Activated effector memory CD4-positive, alpha-beta T cell treated with Interleukin-2 at 50 U/mL for 16 hours (primary cell): ENCODE measurements around the gene TMEM170A.
"Not testable (repeated sequence)": the region's sequence is repeated elsewhere in the genome, so short reads cannot be mapped to it uniquely, and the experiment has no call there.

Source experiments
- DNase-seq: peaks from one replicate; pipeline ENCODE4 v3.0.0-alpha.2; 2020

The TMEM170A gene

DNA sequence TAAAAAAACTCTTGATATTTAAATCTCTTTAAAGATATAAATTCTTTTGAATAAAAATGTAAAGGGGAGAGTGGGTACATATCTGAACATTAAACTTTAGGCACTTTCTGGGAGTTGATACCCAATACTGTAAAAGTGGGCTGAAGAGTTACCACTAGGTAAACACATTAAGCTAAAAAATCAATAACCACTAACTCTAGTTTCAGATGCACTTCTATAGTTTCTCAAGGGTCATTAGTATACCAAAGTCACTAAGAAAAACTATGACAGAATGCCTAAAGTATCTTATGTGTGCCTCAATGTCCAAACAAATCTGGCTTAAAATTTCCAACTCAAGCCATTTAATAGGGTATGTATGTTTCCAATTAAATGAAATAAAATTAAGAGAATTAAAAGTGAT is 18.1 kb downstream of the TMEM170A start:
- DNase-seq: no peak

GRCh38 chr16:75445298-75445697 is 19.2 kb downstream of the TMEM170A start:
- DNase-seq: no peak

GRCh38 chr16:75443298-75443697 is 21.2 kb downstream of the TMEM170A start:
- no peak for DNase-seq

DNA sequence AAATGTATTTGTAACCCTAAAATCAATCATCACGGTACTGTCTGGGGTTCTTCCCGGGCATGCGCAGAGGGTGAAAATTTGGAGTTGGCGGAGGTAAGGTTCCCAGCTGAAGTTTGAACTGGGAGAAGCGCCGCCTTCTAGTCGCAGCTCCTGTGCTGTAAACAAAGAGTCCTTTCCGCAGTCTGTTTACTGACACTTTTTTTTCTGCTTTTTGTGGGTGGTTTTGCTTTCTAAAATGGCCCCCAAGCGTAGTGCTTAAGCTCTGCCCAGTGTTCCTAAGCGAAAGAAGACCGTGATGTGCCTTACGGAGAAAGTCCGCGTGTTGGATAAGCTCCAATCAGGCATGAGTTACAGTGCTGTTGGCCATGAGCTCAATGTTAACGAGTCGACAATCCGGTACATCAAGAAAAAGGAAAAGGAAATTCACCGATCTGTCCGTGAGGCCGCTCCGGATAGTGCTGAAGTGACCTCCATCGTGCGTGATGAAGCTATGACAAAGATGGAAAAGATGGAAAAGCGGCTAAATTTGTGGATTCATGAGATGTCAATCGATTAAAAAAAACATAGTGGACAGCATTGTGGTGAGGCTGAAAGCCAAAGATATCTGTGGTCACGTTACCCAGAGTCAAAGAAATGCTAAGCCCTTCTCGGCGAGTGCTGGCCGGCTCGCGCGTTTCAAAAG is 30.6 kb downstream of the TMEM170A start:
- no peak for DNase-seq

GRCh38 chr16:75432828-75433731 is 31.4 kb downstream of the TMEM170A start, which contains the start of gene CFDP1:
CFDP1 (minus strand) TSS chr16:75433503; CDS start chr16:75433352, 151 bp downstream.
- peak; percentile 92 for DNase-seq

DNA sequence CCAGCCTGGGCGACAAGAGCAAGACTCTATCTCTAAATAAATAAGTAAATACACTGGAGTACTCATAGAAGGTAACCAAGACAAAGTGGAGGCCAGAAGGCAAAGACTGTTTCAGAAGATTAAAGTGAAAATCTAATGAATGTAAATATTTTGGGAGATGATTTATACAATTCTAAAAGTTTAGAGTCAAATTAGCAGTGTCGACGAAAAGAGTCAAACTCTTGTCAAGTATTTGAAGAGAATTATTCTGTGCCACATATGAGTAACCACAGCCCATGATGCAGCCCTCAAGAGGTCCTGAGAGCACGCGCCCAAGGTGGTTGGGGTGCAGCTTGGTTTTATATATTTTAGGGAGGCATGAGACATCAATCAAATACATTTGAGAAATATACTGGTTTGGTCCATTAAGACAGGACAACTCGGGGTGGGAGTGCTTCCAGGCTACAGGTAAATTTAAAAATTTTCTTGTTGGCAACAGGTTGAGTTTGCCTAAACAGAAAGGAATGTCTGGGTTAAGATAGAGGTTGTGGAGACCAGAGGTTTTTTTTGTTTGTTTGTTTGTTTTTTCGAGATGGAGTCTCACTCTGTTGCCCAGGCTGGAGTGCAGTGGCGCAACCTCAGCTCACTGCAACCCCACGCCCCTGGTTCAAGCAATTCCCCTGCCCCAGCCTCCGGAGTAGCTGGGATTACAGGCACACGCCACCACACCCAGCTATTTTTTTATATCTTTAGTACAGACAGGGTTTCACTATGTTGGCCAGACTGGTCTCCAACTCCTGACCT is 34.7 kb downstream of the TMEM170A start:
- DNase-seq: no peak

GRCh38 chr16:75426524-75426923 is 38.0 kb downstream of the TMEM170A start:
- not testable (repeated sequence) for DNase-seq

- not testable (repeated sequence) for DNase-seq
Measured at GRCh38 chr16:75424105-75424762, 40.3 kb downstream of the TMEM170A start.

DNA sequence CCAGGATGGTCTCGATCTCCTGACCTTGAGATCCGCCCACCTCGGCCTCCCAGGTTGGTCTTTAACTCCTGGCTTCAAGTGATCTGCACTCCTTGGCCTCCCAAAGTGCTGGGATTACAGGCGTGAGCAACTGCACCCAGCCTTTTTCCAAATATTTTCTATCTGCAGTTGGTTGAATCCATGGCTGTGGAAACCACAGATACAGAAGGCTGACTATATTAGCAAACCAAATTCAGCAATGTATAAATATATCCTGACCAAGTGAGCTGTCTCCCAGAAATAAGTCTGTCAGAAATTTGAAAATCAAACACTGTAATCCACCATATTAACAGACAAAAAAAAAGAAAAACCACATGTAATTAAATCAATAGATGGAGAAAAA is 40.8 kb downstream of the TMEM170A start:
- DNase-seq: no peak

DNA sequence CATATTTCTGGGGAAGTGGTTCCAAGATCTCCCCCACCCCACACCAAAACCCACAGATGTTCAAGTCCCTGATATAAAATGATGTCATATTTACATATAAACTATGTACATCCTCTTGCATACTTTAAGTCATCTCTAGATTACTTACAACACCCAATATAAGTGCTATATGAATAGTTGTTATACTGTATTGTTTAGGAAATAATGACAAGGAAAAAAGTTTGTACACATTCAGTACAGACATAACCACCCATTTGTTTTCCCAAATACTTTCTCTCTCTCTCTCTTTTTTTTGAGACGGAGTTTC is 42.7 kb downstream of the TMEM170A start:
- no peak for DNase-seq

DNA sequence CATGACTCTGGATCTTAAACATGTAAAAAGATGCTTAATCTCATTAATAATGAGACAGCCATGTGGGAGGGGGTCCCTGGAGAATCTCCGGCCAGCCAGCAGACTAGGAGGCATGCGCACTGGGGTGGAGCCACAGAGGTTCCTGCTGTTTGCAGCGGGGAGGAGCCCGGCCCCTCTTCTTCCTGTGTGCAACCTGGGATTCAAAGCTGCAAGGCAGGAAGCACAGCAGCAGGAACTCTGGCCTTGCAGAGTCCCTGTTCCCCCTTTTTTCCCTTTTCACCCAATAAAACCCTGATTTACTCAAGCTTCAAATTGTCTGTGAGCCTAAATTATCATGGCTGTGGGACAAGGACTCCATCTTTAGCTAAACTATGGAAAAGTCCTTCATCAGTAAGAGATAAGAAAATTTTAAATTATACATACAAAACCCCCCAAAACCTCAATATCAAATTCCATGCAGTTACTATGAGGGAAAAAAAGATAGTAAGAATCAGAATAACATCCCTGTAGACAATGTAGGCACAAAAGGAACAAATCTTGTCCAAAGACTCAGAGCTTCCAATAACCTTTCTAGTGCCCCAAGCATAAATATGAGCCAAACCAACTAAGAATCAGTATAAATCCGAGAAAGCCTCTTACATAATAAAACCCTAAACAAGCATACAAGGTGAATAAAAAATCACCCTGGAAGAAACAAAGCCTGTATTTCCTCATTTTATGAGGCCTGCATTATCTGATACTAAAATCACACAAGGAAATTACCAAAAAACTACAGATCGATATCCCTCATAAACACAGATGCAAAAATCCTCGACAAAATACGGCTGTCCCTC is 43.3 kb downstream of the TMEM170A start:
- DNase-seq: no peak

GRCh38 chr16:75416904-75417565 is 47.5 kb downstream of the TMEM170A start:
- no peak for DNase-seq

DNA sequence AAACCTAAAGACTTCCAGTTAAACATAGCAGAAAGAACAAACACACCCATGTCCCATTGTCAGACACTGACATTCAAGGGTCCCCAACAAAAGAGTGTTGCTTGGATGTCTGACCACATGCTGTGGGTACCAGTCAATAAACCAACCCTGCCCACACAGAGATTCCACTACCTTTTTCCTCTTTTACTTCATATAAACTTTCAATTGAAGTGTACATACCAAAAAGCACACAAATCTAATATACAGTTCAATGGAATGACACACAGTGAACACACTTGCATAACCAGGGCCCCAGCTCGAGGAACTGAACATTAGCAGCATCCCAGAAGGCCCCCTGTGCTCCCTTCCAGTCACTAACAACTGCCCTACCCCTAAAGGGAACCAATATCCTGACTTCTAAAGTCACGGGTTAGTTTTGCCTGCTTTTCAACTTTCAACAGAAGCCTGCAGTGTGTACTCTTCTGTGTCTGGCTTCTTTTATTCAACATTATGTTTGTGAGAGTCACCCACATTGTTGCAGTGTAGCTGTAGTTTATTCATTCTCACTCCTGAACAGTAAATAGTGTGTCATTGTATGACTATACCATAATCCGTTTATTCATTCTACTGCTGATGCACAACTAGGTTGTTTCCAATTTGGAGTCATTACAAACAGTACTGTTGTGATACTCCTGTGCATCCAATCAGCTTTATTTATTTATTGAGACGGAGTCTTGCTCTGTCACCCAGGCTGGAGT is 49.2 kb downstream of the TMEM170A start:
- no peak for DNase-seq

DNA sequence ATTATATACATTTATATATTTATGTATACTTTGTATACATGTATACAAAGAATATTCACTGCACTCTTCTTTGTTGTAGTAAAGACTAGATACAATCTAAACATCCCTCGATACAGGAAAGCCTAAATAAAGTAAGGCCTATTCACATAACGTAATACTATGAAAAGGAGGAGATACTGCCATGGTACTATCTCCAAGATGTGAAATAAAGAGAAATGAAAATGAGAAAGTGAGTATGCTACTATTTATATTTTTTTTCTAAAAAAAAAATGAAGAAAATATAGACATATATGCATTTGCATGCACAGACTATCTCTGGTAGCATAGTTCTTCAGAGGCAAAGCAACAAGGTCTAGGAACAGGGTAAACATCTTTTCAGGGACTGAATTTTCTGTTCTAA is 50.5 kb downstream of the TMEM170A start:
- no peak for DNase-seq

DNA sequence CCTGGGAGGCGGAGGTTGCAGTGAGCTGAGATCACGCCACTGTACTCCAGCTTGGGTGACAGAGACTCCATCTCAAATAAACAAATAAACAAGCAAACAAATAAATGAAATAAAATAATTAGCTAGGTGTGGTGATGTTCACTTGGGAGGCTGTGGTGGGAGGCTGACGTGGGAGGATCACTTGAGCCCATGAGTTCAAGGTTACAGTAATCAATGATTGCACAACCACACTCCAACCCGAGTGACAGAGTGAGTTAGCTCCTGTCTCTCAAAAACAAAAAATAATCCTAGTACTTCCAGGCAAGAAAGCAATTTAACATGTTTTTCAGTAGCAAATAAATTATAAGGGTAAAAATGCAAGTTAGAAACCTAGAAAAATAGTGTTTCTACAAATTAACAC is 57.5 kb downstream of the TMEM170A start:
- no peak for DNase-seq

DNA sequence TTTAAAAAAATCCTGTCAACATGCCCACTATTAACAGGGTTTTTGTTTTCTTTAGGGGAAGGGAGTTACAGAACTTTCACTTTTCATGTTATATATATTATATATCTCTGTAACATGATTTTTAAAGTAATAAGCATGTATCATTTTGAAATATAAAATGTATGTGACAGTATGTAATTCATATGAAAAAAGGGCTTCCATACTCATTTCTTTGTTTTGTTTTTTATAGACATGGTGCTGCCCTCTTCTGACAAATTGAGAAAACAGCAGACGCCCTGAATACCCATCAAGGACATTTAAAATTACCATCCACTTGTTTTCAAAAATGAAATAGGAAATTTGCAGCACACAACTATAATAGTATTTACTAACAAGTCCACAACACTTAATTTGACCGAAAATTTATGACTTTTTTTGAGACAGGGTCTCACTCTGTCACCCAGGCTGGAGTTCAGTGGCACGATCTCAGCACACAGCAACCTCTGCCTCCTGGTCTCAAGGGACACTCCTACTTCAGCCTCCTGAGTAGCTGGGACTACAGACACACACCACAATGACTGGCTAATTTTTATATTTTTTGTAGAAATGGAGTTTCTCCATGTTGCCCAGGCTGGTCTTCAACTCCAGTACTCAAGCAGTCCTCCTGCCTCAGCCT is 61.5 kb downstream of the TMEM170A start:
- no peak for DNase-seq

DNA sequence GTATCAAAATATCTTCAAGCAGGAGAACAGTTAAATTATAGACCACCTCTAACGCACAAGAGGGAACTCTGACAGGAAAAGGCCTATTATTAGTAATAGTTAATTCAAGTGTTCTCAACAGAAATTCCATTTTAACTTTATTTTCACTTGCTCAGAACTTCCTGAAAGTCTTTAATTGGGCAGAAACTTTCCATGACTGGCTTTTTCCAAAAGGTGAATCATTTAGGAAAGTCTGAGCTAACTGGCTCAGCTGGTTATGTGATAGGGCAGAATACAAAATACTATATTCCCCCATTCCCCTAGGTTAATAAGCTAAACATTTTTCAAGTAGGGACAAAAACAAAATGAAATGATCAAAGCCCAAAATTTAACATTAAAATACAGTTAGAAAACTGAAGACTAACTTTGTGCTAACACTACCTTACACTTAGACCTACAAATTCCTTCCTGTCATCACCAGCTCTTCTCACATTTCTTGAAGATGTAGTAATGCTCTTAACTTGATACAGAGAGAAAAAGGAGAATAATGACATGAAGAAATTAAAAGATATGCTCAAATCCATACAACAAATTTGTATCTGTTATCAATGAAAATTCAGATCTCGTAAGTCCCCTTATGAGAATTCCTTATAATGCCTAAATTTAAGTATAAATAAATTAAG is 62.2 kb downstream of the TMEM170A start:
- no peak for DNase-seq

DNA sequence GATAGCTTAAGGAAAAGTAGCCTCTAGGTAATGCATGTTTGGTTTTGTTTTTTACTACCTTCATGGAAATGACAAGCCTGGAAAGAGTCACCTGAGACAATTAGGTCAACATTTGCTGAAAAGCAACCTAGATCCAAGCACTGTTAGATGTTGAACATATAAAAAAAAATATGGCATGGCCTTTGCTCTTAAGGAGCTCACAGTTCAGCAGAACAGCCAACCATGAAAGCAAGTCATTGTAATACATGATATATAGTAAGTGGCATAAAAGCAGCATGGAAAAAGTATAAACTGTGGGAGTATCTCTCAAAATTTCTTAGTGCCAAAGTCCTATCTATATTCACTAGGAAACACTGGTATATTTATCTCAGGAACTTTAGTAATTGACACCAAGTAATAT is 62.8 kb downstream of the TMEM170A start:
- DNase-seq: no peak

DNA sequence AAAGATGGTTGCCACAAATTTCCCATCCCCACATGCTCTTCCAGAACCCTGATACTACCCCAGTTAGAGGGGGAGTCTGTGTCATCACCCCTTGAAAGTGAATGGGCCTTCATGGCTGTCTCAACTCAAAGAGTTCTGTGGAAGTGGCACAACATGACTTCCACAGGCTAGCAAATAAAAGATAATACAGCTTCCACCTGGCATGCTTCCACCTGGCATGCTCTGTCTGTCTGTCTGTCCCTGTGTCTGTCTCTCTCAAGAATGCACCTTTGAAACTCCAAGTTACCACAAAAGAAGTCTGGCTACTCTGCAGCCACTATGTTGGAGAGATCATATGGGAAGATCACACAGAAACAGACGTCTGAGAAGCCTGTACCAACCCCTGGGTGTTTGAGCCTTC is 66.2 kb downstream of the TMEM170A start:
- no peak for DNase-seq

DNA sequence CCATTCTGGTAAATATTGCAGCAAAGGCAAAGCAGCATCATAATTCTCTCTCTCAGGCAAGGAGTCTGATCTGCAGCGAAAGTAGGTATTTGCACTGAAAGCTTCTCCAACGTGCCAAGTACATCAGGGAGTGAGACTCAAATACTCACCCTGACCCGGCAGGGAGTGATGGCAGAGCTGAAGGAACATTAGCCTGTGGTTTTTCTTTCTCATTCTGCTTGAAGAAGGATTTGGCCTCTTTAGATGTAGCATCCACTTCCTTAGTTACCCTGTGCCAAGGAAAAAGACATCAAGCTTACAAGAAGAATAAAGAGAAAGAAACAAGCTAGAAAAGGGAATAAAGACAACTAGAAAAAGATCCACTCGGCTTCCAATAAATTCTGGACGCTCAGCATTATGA is 69.5 kb downstream of the TMEM170A start:
- DNase-seq: no peak
